ENCODE measurements around the gene TLE5. TPM values are rescaled to one million over a fixed set of nuclear protein-coding genes. Genes with fewer than 3 reads are reported as not detected.

The TLE5 gene
- total and polyA plus RNA-seq, 2 experiments from 2014 or later = 130 to 154 TPM

DNA sequence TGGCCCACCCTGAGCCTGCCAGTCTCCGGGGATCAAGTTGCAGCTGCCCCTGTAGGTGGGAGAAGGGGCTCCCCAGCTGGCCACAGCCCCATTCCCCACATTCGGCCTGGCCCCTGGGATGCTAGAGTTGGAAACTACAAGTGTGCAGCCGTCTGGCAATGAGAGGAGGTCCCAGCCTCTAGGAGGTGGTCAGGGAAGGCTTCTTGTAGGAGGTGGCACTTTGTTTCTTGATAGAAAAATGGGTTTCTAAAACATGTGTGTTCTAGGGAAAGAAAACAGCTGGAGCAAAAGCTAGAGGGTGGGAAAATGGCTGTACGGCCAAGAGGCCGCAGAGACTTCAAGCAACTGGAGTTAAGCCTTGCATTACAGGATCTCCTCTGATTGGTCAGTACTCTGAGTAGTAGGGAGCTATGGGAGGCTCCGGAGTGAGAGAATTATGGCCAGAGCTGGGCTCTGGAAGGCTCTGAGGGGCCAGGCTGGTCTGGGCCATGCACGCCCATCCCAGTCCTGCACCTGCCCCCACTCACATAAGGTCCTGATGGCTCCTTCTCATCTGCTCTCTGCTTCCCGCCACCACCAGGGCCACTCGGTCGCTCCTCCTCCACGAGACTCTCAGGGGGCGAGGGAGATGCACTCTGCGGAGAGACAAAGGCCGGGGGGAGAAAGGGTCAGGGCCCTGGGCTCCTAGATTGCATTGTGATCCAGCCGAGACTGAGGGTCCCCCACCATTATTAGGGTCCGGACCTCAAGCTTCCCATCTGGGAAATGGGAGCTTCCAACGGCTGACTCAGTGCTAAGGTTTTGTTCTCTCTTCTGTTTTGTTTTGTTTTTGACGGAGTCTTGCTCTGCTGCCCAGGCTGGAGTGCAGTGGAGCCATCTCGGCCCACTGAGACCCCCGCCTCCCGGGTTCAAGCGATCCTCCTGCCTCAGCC is 46.9 kb downstream of the TLE5 start:
- Histone ChIP-seq H2AFZ (no peak overlapping the region), H3K36me3 (ENCODE audit: insufficient read depth) (no peaks in the 10 kb centered on the region), H3K79me2 (replicated peaks; ENCODE audit: insufficient read depth) (no peaks in the 10 kb centered on the region), H3F3A (replicated peaks; ENCODE audit: low read depth) (no peaks in the 10 kb centered on the region), H3K27me3 (ENCODE audit: insufficient read depth) (no peaks in the 10 kb centered on the region), H3K4me3 (no peak overlapping the region), H3K9me2 (ENCODE audit: insufficient read depth) (no peaks in the 10 kb centered on the region), H4K20me1 (replicated peaks; ENCODE audit: insufficient read depth) (no peaks in the 10 kb centered on the region), H3K27ac (ENCODE audit: low read depth) (no peak overlapping the region), H3K4me2 (no peak overlapping the region), H3K4me1 (ENCODE audit: insufficient read depth) (no peaks in the 10 kb centered on the region)
- H3K4me1 Mint-ChIP-seq = peaks cover 4% of the 10 kb centered on the region; the same call in 1 of the 3 replicates
- peaks cover 20% of the 10 kb centered on the region for H3K27me3 Mint-ChIP-seq (ENCODE audit: insufficient read depth, low read depth, poor library complexity)
- no peak overlapping the region for H3K27ac Mint-ChIP-seq
- ATAC-seq (no peak), DNase-seq (ENCODE audit: low spot score) (no peak)
- no peaks in the 10 kb centered on the region for H3K36me3 Mint-ChIP-seq (ENCODE audit: low read depth)
- no peaks in the 10 kb centered on the region for H3K9me3 Mint-ChIP-seq
- no peak overlapping the region for H3K4me3 Mint-ChIP-seq
- TF ChIP-seq EZH2 (IDR thresholded peaks at IDR 0.05; ENCODE audit: low read depth, unreplicated experiment) (no peak), EZH2phosphoT487 (IDR thresholded peaks at IDR 0.05; ENCODE audit: unreplicated experiment) (no peak), CREB1 (CRISPR knock-in tag; IDR thresholded peaks at IDR 0.05; ENCODE audit: low read depth) (no peak), NANOG (IDR thresholded peaks at IDR 0.05; ENCODE audit: borderline replicate concordance) (no peak)
- TF ChIP-seq, protein P1, sequence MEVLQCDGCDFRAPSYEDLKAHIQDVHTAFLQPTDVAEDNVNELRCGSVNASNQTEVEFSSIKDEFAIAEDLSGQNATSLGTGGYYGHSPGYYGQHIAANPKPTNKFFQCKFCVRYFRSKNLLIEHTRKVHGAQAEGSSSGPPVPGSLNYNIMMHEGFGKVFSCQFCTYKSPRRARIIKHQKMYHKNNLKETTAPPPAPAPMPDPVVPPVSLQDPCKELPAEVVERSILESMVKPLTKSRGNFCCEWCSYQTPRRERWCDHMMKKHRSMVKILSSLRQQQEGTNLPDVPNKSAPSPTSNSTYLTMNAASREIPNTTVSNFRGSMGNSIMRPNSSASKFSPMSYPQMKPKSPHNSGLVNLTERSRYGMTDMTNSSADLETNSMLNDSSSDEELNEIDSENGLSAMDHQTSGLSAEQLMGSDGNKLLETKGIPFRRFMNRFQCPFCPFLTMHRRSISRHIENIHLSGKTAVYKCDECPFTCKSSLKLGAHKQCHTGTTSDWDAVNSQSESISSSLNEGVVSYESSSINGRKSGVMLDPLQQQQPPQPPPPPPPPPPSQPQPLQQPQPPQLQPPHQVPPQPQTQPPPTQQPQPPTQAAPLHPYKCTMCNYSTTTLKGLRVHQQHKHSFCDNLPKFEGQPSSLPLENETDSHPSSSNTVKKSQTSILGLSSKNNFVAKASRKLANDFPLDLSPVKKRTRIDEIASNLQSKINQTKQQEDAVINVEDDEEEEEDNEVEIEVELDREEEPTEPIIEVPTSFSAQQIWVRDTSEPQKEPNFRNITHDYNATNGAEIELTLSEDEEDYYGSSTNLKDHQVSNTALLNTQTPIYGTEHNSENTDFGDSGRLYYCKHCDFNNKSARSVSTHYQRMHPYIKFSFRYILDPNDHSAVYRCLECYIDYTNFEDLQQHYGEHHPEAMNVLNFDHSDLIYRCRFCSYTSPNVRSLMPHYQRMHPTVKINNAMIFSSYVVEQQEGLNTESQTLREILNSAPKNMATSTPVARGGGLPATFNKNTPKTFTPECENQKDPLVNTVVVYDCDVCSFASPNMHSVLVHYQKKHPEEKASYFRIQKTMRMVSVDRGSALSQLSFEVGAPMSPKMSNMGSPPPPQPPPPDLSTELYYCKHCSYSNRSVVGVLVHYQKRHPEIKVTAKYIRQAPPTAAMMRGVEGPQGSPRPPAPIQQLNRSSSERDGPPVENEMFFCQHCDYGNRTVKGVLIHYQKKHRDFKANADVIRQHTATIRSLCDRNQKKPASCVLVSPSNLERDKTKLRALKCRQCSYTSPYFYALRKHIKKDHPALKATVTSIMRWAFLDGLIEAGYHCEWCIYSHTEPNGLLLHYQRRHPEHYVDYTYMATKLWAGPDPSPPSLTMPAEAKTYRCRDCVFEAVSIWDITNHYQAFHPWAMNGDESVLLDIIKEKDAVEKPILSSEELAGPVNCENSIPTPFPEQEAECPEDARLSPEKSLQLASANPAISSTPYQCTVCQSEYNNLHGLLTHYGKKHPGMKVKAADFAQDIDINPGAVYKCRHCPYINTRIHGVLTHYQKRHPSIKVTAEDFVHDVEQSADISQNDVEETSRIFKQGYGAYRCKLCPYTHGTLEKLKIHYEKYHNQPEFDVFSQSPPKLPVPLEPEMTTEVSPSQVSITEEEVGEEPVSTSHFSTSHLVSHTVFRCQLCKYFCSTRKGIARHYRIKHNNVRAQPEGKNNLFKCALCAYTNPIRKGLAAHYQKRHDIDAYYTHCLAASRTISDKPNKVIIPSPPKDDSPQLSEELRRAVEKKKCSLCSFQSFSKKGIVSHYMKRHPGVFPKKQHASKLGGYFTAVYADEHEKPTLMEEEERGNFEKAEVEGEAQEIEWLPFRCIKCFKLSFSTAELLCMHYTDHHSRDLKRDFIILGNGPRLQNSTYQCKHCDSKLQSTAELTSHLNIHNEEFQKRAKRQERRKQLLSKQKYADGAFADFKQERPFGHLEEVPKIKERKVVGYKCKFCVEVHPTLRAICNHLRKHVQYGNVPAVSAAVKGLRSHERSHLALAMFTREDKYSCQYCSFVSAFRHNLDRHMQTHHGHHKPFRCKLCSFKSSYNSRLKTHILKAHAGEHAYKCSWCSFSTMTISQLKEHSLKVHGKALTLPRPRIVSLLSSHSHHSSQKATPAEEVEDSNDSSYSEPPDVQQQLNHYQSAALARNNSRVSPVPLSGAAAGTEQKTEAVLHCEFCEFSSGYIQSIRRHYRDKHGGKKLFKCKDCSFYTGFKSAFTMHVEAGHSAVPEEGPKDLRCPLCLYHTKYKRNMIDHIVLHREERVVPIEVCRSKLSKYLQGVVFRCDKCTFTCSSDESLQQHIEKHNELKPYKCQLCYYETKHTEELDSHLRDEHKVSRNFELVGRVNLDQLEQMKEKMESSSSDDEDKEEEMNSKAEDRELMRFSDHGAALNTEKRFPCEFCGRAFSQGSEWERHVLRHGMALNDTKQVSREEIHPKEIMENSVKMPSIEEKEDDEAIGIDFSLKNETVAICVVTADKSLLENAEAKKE (CRISPR knock-in tag; IDR thresholded peaks at IDR 0.05) = no peak
- TF ChIP-seq, protein P2, sequence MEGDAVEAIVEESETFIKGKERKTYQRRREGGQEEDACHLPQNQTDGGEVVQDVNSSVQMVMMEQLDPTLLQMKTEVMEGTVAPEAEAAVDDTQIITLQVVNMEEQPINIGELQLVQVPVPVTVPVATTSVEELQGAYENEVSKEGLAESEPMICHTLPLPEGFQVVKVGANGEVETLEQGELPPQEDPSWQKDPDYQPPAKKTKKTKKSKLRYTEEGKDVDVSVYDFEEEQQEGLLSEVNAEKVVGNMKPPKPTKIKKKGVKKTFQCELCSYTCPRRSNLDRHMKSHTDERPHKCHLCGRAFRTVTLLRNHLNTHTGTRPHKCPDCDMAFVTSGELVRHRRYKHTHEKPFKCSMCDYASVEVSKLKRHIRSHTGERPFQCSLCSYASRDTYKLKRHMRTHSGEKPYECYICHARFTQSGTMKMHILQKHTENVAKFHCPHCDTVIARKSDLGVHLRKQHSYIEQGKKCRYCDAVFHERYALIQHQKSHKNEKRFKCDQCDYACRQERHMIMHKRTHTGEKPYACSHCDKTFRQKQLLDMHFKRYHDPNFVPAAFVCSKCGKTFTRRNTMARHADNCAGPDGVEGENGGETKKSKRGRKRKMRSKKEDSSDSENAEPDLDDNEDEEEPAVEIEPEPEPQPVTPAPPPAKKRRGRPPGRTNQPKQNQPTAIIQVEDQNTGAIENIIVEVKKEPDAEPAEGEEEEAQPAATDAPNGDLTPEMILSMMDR (conservative IDR thresholded peaks at IDR 0.05; ENCODE audit: low read depth in 2 of 2) = no peak

Data from GM23338 (cell line).